Neural cell (in vitro differentiated cells): Measurements from ENCODE around the gene NR5A1. TPM values are rescaled to one million over a fixed set of nuclear protein-coding genes. Genes with fewer than 3 reads are reported as not detected.

Experiments used
- H2AFZ ChIP-seq: fragments of 200-600, 300-800 bp; sonication (generic), shearing (Covaris generic); 2 replicates; pipeline ENCODE4 v1.6.0; 2014; ENCODE audit warnings: low read depth, mild to moderate bottlenecking, antibody characterized with exemption, low read length, moderate library complexity
- H3F3A ChIP-seq: fragments of 200-600 bp; shearing (Covaris generic); 2 replicates; pipeline ENCODE4 v1.6.1; 2016; ENCODE audit warnings: mild to moderate bottlenecking, moderate library complexity, mixed read lengths, antibody characterized with exemption, low read length; ENCODE audit not compliant: insufficient read depth, poor library complexity, severe bottlenecking
- H3K27ac ChIP-seq: fragments of 200-600, 300-800 bp; sonication (generic), shearing (Covaris generic); 2 replicates; pipeline ENCODE4 v1.5.1; 2014; ENCODE audit warnings: mild to moderate bottlenecking, low read length, moderate library complexity
- H3K27me3 ChIP-seq: fragments of 300-800, 200-600 bp; sonication (generic), shearing (Covaris generic); 2 replicates; pipeline ENCODE4 v1.6.0; 2014; ENCODE audit warnings: mild to moderate bottlenecking, low read depth, low read length, moderate library complexity; ENCODE audit not compliant: insufficient read depth
- H3K36me3 ChIP-seq: fragments of 300-800, 200-600 bp; sonication (generic), shearing (Covaris generic); 2 replicates; pipeline ENCODE4 v1.5.1; 2014; ENCODE audit warnings: mild to moderate bottlenecking, antibody characterized with exemption, low read length, moderate library complexity; ENCODE audit not compliant: insufficient read depth
- H3K4me2 ChIP-seq: fragments of 300-800, 200-600 bp; sonication (generic), shearing (Covaris generic); 2 replicates; pipeline ENCODE4 v1.6.0; 2014; ENCODE audit warnings: mild to moderate bottlenecking, low read length
- H3K4me3 ChIP-seq: fragments of 300-800, 200-600 bp; sonication (generic), shearing (Covaris generic); 2 replicates; pipeline ENCODE4 v1.5.1; 2014; ENCODE audit warnings: mild to moderate bottlenecking, low read length, moderate library complexity
- H3K79me2 ChIP-seq: fragments of 200-600 bp; shearing (Covaris generic); replicated peaks from 2 replicates; pipeline ENCODE4 v1.6.0; 2014; ENCODE audit warnings: mild to moderate bottlenecking, low read length, moderate library complexity; ENCODE audit not compliant: insufficient read depth
- H3K9ac ChIP-seq: fragments of 300-800, 200-600 bp; sonication (generic), shearing (Covaris generic); 2 replicates; pipeline ENCODE4 v1.6.1; 2016; ENCODE audit warnings: mild to moderate bottlenecking, low read length, mixed read lengths
- H3K9me2 ChIP-seq: fragments of 200-600 bp; shearing (Covaris generic); 2 replicates; pipeline ENCODE4 v1.6.1; 2016; ENCODE audit warnings: mild to moderate bottlenecking, low read length, mixed read lengths; ENCODE audit not compliant: insufficient read depth
- H3K9me3 ChIP-seq: fragments of 200-600, 300-800 bp; sonication (generic), shearing (Covaris generic); 2 replicates; pipeline ENCODE4 v1.6.1; 2016; ENCODE audit warnings: mild to moderate bottlenecking, mixed run types, low read length, moderate library complexity, mixed read lengths
- H4K20me1 ChIP-seq: fragments of 200-600 bp; shearing (Covaris generic); 2 replicates; pipeline ENCODE4 v1.6.1; 2016; ENCODE audit warnings: mild to moderate bottlenecking, mixed run types; ENCODE audit not compliant: insufficient read depth
- CTCF ChIP-seq: fragments of 450-650 bp; IDR thresholded peaks from 2 replicates; pipeline ENCODE4 v1.5.1; 2014; ENCODE audit warnings: antibody characterized with exemption, mild to moderate bottlenecking, moderate library complexity; ENCODE audit not compliant: poor library complexity, severe bottlenecking
- EP300 ChIP-seq: fragments of 450-650 bp; conservative IDR thresholded peaks from 2 replicates; pipeline ENCODE4 v1.6.1; 2014; ENCODE audit warnings: antibody characterized with exemption, mild to moderate bottlenecking, moderate library complexity; ENCODE audit not compliant: poor library complexity, severe bottlenecking
- EZH2 ChIP-seq: fragments of 200-600, 300-800 bp; shearing (Covaris generic), sonication (generic); IDR thresholded peaks from 2 replicates; pipeline ENCODE4 v1.6.1; 2014; ENCODE audit warnings: antibody characterized with exemption, low read length, borderline replicate concordance, mild to moderate bottlenecking; ENCODE audit not compliant: insufficient read depth, poor library complexity, severe bottlenecking
- MXI1 ChIP-seq: fragments of 450-650 bp; conservative IDR thresholded peaks from 2 replicates; pipeline ENCODE4 v1.6.1; 2014; ENCODE audit warnings: antibody characterized with exemption, mild to moderate bottlenecking; ENCODE audit not compliant: poor library complexity, severe bottlenecking
- POLR2AphosphoS5 ChIP-seq: IDR thresholded peaks from 2 replicates; pipeline ENCODE4 v1.6.1; 2012
- RAD21 ChIP-seq: fragments of 450-650 bp; conservative IDR thresholded peaks from 2 replicates; pipeline ENCODE4 v1.6.1; 2014; ENCODE audit warnings: antibody characterized with exemption, mild to moderate bottlenecking, moderate library complexity
- REST ChIP-seq: IDR thresholded peaks from 2 replicates; pipeline ENCODE4 v1.6.1; 2012; ENCODE audit warnings: borderline replicate concordance
- SMC3 ChIP-seq: fragments of 450-650 bp; conservative IDR thresholded peaks from 2 replicates; pipeline ENCODE4 v1.6.1; 2014; ENCODE audit warnings: antibody characterized with exemption, mild to moderate bottlenecking, moderate library complexity; ENCODE audit not compliant: poor library complexity
- TAF1 ChIP-seq: IDR thresholded peaks from 2 replicates; pipeline ENCODE4 v1.6.1; 2012; ENCODE audit warnings: low read depth
- polyA plus RNA-seq: library from polyadenylated mRNA; depleted of rRNA; stranded (reverse); fragments of >200 nt; gene quantifications from 2 replicates; pipeline ENCODE4 v1.2.3, GENCODE V29; 2014

NR5A1 gene
- polyA plus RNA-seq, 1 donor from 2014 or later, result 0.09 TPM

GRCh38 chr9:124479947-124480620 is 27.1 kb downstream of the NR5A1 start:
- H3F3A ChIP-seq, result no peaks in the 10 kb centered on the region
- H3K4me3 ChIP-seq, result no peak overlapping the region
- H3K79me2 ChIP-seq, result no peaks in the 10 kb centered on the region
- TF ChIP-seq EP300 (no peak), REST (no peak), RAD21 (no peak), SMC3 (no peak), EZH2 (no peak), POLR2AphosphoS5 (no peak), CTCF (no peak), MXI1 (no peak), TAF1 (no peak)
- H3K9me3 ChIP-seq, result no peaks in the 10 kb centered on the region
- H3K4me2 ChIP-seq, result no peak overlapping the region
- H3K9ac ChIP-seq, result no peak overlapping the region
- no peaks in the 10 kb centered on the region for H3K27me3 ChIP-seq
- no peaks in the 10 kb centered on the region for H3K36me3 ChIP-seq
- H3K9me2 ChIP-seq, result no peaks in the 10 kb centered on the region
- H4K20me1 ChIP-seq, result no peaks in the 10 kb centered on the region
- no peak overlapping the region for H3K27ac ChIP-seq
- no peak overlapping the region for H2AFZ ChIP-seq

- H2AFZ ChIP-seq, result no peak overlapping the region
- TF ChIP-seq RAD21 (no peak), EZH2 (no peak), SMC3 (no peak), TAF1 (no peak), REST (no peak), CTCF (no peak), MXI1 (no peak), EP300 (no peak), POLR2AphosphoS5 (no peak)
- H3K9me3 ChIP-seq, result no peaks in the 10 kb centered on the region
- no peak overlapping the region for H3K9ac ChIP-seq
- no peaks in the 10 kb centered on the region for H3K27me3 ChIP-seq
- no peaks in the 10 kb centered on the region for H3K79me2 ChIP-seq
- H3K4me2 ChIP-seq, result no peak overlapping the region
- no peaks in the 10 kb centered on the region for H3F3A ChIP-seq
- H3K27ac ChIP-seq, result no peak overlapping the region
- no peaks in the 10 kb centered on the region for H3K9me2 ChIP-seq
- no peaks in the 10 kb centered on the region for H3K36me3 ChIP-seq
- no peaks in the 10 kb centered on the region for H4K20me1 ChIP-seq
- H3K4me3 ChIP-seq, result no peak overlapping the region
These were observed 27.8 kb downstream of the NR5A1 start for GRCh38 chr9:124479371-124479770.
